NK-92 (cell line): ENCODE measurements around the gene HES3.

Experiments used
- DNase-seq: peaks from one replicate; lab custom pipeline; 2025; ENCODE audit not compliant: unreplicated experiment; lab: John Stamatoyannopoulos, UW

HES3 gene

DNA sequence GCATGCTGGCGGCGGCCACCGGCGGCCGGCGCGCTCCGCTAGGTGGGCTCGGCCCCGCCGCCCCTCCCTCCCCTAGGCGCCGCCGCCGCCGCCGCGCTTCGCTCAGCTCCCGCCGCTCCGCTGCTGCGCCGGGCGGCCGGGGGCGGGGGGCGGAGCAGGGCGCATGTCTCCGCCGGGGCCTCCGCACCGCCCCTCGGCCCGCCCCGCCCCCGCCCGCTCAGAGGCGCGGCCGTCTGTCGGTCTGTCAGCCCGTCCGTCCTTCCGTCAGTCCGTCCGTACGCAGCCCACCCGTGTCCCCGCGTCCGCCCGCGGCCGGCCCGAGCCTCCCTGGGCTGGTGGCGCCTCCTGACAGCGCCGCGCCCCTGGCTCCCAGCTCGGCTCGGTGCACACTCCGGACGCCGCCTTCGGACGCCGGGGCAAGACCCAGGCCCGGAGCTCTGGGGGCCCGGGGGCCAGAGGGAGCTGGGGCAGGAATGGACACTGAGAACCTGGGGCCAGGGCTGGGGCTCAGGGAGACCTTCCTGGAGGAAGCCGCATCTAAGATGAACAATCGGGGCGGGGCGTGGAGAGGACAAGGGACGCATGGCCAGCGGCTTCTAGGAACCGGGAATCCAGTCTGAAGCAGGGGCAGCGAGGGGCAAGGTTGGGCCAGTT lies 17.1 kb downstream of the HES3 start, which contains the start of gene GPR153:
Gene GPR153 (minus strand): TSS at position 138 of the 654 bp plus-strand sequence. CDS start 6,193 bp downstream, outside the sequence.
- no peak for DNase-seq

DNA sequence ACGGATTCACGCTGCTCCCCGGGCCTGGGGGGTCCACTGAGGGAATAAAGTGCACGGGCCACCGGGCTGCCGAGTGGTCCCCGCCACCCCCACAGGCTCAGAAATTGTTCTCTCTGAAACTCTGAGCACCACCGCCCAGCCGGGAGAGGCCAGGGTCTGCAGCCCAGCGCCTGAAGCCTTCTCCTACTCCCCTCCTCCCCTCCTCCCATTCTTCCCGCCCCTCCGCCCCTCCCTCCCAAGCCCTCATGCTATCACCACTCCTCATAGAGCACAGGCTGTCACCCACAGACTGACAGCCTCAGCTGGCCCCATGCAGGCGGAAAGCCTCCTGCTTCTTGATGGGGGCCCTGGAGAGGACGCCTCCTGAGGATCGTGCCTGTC lies 17.6 kb downstream of the HES3 start:
- no peak for DNase-seq

DNA sequence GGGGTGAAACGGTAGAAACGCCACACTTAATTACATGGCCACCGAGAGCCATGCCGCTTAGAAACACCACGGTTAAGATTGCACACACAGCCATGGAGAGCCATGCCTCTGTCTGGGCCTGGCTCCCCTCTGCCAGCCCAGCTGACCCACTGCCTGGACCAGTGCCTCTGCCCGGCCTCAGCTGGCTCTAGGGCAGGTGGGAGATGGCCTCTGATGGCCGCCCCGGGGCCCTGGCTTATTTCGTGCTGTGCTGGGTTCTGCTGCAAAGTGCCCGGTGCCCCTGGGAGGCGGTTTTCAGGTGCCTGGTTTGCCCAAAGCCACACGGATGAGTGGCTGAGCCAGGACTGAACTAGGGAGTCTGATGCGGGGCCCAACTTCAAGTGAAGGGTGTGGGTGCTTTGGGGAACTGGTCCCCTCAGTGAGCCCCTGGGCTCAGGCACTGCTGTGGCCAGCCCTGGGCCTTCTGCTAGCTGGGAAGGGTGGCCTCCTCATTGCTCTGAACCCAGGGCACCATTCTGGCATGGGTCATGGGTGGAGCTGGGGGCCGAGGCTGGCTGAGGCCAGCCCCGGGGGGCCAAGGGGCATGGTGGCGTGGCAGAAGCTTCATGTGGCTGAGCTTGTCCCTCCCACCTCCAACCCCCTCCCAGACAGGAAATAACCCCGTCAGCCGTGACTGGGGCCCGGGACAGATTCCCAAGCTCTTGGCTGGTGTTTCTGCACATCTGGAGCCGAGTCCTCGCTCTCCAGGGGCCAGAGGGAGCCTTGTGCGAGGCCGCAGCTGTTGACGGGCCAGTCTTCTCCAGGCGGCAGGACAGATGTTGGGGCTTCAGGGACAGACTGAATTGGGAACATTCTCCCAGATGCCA lies 18.8 kb downstream of the HES3 start:
- DNase-seq, result no peak

DNA sequence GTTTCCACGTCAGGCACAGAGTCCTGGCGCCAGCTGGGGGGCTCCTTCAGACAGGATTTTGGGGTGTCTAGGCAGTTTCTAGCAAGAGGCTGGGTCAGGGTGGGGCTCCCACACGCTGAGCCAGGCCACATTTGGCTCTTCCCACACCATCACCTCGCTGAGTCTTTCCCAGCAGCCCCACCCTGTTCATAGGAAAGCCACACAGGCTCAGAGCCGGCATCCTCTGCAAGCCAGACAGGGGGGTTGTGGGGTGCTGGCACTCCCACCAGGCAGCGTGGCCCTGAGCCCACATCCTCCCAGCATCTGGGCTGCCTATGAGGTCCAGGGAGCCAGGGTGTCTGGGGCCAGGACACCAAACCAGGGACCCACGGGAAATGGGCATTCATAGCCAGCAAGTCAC lies 19.7 kb downstream of the HES3 start:
- no peak for DNase-seq

DNA sequence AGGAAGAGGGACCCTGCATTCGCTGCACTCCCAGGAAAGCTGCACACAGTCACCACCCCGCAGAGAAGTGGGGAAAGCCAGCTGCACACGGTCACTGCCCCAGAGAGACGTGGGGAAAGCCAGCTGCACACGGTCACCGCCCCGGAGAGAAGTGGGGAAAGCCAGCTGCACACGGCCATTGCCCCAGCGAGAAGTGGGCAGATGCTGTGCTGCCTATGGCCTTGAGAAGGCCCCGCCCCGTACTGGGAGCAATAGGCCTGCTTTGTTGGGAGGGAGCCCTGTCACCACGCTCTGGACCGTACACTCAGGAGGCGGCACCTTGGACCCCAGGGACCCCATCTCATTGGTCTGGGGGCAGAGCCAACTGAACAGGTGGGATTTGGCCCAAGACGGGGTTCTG lies 21.2 kb downstream of the HES3 start:
- DNase-seq, result no peak

DNA sequence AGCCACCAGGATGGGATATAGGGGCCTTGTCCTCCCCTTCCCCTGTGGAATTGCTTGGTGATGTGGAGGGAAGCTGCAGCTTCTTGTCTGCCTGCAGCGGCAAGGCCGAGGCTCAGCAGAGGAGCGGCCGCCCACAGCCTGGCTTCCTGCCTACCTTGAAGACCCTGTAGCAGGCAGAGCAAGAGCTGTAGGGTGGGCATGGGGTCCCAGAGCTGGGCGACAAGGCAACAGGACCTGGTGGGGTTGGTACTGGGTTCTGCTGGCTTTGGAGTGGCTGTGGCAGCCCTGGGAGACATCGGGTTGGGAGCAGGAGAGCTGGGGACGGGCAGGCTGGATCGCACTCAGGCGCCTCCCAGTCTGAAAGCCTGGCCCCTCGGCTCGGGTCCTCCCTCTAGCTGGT lies 22.7 kb downstream of the HES3 start:
- DNase-seq, result no peak

DNA sequence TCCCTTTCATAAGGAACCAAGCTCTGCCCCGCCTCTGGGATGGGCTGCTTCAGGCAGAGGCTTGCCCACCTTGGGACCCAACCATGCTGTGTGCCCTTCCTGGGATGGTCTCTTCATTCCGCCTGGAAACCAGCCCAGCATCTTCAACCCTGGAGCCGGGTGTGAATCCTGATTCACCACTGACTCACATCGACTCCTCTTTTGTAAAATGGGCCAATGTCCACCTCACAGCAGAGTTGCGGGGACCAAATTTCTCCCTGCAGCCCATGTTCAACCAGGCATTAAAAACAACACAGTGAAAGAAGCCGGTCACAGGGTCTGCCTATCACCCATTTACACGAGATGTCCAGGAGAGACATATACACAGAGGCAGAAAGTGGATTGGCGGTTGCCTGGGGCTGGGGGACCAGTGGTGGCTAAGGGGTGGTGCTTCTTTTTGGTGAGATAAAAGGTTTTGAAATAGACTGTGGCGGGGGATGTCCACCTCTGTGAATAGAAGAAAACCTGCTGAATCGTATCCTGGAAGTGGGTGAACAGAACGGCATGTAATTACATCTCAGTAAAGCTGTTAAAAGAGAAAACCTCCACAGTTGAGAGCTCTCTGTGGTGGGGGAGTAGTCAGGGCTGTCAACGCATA lies 23.8 kb downstream of the HES3 start:
- DNase-seq, result no peak

DNA sequence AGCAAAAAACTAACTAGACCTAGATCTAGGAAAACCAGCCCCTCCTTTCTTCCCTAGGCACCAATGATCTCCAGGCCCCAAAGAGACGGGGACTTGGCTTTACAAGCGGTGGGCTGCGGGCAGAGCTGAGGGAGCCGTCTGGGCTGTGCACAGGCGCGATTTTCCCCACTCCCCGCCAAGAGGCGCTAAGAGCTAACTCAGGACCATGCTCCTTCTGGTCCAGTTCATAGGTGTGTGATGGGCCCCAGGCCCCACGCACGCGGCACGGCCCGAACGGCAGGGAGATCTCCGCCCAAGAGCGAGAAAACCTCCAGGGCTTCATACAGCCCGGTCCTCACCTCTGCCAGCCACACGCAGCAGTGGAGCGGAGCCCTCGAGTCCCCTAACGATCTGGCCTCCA lies 24.4 kb downstream of the HES3 start:
- DNase-seq, result no peak

DNA sequence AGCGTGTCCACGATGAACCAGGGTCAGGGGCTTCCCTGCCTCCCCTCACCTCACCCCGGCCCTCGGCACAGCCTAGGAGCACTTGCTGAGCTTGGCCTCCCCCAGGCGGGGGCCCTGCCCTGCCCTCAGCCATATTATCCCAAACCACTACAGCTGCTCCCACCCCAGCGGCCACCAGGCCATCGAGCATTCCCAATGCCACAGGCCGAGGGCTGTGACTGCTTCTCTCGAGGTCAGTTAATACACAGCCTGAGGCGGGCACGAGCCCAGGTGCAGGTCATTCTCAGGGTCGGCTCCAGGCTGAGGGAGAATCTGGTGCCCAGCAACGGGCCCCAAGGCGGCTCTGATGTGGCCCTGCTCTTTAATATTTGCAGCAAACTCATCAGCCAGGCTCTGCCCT lies 25.3 kb downstream of the HES3 start:
- no peak for DNase-seq

DNA sequence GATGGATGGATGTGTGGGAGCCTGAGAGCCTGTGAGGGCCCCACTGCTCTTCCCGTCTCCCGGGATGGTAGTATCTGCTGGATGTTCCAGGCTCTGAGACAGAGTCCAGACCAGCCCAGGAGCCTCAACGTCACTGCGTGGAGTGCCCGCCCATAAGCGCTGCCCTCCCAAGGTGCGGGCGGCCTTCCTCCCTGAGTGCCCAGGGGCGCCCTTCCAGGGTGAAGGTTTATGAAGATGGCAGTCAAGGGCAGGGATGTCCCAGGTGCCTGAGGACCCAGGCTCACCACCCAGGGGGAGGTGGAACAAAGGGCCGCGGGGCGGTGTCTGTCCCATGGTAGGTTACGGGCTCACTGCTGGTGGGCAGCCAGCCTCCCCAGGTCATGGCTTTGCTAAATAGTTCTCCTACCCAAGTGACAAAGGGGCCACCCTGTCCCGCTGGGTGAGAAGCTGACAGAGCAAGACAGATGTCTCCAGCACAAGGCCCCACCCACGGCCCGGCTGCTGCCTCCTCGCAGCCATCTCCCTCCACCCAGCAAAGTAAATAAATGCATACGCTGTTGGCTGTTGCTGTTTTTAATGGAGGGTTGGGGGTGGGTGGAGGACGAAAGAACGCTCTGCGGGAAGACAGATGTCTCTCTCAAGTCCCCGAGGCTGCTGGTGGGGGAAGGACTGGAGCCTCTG lies 25.9 kb downstream of the HES3 start:
- no peak for DNase-seq

DNA sequence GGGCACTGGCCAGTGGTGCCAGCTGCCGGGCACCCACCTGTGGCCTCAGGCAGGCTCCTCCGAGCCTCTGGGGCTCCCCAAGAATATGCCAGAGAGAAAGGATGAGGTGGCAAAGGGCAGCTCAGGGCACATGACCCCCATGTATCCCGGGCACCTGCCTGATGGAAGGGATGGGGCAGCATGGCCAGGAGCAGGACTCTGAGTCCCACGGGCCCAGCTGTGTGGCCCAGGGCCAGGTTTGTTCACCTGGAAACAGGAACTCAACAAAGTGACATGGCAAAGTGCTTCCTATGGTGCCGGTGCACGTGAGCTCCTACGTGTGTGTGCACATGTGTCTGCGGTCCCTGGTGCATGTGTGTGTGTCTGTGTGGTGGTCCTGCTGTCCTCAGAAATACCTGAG lies 26.4 kb downstream of the HES3 start:
- DNase-seq, result no peak

DNA sequence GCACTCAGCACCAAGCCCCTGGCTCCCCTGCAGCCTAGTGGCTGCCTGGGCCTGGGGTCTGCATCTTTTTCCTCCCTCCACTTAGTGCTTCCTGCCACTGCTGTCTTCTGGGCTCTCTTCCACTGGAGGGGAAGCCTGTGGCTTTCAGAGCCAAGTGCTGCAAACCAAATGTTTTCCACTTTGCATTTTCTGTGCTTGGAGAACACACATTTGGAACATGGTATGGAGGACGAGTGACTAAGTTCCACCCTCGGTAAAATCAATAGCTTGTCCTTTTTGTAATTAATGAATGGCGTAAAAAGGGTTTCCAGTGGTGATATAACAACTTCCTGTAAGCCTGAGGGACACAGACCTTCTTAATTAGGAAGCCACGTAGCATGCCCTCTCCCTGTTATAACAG lies 27.0 kb downstream of the HES3 start:
- DNase-seq, result no peak

DNA sequence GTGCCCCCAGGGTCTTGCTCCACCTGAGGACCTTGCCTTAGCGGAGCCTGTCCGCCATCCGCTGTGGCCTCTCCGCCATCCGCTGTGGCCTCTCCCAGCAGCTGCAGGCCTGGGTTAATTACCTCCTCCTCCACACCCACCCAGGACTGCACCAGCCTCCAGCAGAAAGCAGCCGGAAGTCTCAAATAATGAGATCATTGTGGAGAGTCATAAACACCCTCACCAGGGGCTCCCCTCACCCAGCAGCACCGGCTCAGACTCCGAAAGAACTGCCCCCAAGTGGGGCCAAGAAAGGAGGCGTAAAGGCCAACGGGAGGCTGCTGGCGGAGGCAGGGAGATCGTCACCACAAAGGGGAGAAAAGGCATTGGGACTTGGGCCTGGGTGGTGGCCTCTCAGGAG lies 27.6 kb downstream of the HES3 start:
- no peak for DNase-seq

DNA sequence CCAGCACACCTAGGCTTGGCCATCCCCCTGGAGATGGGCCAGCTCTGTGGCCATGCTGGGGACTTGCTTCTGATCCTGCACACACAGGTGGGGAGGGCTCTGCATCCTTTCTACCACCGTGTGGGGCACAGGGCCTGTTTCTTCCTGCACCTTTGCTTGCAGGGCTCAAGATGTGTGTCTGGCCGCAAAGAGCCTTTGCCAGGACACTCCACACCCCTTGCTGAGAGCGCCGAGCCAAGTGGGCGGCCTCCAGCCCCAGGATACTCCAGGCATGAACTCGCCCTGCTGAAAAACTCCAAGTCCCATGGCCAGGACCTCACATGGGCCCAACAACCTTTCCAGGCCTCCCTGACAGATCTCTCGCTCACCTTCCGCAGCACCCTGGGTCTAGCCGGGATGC lies 28.5 kb downstream of the HES3 start:
- DNase-seq, result no peak

DNA sequence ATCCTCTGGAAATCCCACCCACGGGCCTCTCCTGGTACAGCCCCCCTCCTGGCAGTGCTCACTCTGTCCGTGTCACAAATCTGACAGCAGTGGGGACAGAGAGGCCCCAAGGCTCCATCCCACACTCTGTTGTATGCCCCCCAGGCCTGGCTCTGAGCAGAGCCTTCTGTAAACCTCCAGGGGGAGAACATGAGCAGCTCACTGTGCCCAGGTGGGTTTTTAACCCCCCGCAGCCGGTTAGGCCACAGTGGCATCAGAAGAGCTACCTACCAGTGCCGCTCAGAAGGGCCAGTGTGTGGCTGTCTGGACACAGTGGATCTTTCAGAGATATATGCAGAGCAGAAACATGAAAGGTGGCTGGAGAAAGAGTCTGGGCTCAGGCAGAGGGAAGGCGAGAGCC lies 28.9 kb downstream of the HES3 start:
- DNase-seq, result no peak

DNA sequence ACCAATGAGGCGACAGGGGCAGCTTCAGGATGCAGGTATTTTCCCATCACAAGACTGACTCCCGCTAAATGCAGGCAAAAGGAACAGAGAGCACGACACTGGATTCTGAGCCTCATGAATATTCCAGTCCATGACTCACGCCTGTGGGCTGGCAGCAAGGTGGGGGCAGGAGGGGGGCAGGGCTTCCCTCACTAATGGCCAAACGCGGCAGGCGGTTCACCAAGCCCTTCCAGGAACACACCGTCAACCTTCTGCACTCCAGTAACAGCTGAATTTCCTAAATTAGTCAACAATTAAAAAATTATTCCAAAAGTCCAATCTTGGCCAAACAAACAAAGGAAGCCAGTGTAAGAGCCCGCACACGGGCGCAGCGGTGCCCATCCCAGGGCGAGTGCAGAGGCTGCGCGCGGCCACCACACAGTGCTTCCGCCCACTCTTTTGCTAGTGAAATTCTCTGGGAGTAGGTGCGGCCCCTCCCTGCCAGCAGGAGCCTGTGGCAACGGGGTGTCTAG lies 29.5 kb downstream of the HES3 start:
- no peak for DNase-seq

DNA sequence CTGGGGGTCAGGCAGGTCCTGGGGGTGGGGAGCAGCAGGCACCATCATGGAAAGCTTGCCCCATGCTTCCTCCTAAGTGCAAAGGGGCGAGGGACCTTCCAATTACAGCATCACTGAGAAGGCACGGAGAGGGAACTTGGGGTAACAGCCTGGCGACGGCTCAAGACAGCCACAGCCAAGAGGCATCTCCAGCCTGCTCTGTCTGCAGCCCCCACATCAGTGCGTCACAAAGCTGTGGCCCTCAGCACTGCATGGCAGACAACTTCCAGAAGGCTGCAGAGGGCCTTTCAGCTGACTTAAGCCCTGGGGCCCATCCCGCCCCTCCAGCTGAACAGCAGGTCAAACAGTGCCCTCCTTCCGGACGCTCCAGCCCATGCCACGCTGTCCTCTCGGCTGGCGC lies 30.1 kb downstream of the HES3 start:
- no peak for DNase-seq

DNA sequence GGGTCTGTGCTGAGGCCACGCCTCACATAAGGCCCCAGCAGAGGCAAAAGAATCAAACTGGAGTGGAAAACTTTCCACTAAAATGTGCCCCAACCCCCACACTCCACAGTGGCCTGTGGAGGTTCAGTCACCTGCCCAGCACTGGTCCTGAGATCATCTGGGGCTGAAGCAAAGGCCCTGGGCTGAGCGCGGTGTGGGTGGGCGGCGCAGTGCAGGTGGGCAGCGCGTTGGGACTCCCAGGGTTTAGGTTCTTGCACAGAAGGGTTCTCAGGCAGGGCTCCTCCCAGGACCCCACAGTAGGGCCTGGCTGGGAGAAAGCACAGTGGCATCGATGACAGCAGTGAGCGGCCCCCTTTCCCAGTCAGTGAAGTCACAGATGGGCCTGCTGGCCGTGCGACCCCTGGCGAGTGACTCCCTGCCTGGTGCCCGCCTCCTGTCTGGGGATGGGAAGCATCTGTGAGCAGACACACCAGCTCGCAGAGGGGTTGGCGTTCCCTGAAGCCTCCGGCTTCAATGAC lies 30.7 kb downstream of the HES3 start:
- no peak for DNase-seq

DNA sequence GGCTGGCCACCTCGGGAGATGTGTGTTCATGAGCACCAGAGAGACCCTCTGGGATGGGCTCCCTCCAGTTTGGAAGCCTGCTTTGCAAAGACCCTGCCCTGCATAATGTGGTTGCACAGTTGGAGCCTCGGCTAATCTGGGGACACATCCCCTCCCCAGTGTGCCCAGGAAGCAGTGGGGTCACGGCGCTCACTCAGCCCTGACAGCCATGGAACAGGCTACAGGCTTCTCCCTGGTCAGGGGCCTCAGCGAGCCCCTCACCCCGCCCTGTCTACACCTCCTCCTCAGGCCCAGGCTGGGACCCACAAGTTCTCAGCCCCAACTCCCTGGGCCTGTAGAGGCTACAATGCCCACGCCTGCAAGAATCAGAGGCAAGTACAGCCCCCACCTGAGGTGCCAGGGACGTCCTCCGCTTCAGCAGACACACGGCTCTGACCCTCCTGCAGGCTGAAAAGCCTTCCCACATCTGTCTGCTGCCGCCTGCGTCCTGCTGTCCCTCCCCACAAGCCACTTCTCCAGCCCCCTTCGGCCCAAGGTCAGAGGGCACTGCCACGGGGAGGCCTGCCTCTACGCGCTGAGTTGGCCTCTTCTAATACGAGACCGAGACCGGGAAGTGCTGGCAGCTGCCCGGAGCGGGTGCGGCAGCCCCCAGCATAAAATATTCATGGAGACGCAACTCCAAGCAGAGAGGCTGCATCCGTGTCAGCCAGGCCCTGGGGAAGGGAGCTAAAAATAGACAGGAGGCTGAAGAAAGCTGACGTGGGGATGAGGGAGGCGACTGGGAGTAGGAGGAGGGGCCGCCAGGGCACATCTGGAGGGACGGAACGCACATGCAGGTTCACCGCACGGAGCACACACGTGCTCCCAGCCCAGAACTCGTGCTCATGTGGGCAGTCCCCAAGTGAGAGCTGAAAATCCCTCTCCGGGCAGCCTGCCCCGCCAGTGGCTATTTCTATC lies 32.1 kb downstream of the HES3 start:
- no peak for DNase-seq
